ENCODE results near the gene TWSG1.
A peak's percentile ranks its signal among the peaks of the same experiment; 100 is the strongest.

TWSG1 gene

DNA sequence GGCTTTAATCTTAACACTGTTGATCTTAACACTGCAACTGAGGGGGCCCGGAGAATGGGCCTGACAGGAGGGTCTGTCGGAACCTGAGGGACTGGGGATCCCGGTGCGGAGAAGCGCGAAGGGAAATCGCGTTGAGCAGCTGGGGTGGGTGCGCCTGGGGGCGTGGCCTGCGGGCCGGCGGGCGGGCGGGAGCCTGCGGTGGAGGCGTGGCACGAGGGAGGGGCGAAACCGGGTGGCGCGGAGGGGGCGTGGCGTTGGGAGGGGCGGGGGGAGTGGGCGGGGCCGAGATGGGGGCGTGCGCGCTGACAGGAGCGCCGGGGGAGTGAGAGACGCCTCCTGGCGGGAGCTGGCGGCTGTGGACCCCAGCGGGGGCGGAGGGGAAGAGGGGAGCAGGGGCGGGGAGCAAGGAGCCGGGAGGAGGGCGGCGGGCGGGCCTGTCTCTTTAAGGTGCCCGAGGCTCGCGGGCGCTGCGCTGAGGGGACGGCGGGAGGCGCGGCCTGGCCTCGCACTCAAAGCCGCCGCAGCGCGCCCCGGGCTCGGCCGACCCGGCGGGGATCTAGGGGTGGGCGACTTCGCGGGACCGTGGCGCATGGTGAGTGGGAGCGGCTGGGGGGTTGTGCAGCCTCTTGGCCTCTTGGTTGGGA, at the start of gene TWSG1:
Gene TWSG1, plus strand, starts transcription at position 445 of the 644 bp plus-strand sequence. CDS start 2,457 bp downstream, outside the sequence.
- TF ChIP-seq CEBPB (IDR thresholded peaks at IDR 0.05) (no peak), TEAD4 (IDR thresholded peaks at IDR 0.05) (no peak), FOXM1 (IDR thresholded peaks at IDR 0.05; ENCODE audit: borderline replicate concordance, low read depth) (no peak), CREB1 (IDR thresholded peaks at IDR 0.05; ENCODE audit: low read depth) (no peak), TAF1 (IDR thresholded peaks at IDR 0.05; ENCODE audit: low read depth) (peak; percentile 49), EP300 (IDR thresholded peaks at IDR 0.05; ENCODE audit: borderline replicate concordance) (no peak), ZBTB7A (IDR thresholded peaks at IDR 0.05; ENCODE audit: low read depth) (0 out of 2 replicates have a peak, but pooled peaks have one; percentile 64), RAD21 (IDR thresholded peaks at IDR 0.05; ENCODE audit: low read depth) (peak; percentile 1; the same call in 1 of the 2 replicates), EGR1 (IDR thresholded peaks at IDR 0.05) (peak; percentile 79), TCF12 (IDR thresholded peaks at IDR 0.05; ENCODE audit: low read depth) (no peak; the same call in 1 of the 2 replicates)
- TF ChIP-seq, protein P1, sequence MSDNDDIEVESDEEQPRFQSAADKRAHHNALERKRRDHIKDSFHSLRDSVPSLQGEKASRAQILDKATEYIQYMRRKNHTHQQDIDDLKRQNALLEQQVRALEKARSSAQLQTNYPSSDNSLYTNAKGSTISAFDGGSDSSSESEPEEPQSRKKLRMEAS (IDR thresholded peaks at IDR 0.05) = no peak
- TF ChIP-seq, protein P2, sequence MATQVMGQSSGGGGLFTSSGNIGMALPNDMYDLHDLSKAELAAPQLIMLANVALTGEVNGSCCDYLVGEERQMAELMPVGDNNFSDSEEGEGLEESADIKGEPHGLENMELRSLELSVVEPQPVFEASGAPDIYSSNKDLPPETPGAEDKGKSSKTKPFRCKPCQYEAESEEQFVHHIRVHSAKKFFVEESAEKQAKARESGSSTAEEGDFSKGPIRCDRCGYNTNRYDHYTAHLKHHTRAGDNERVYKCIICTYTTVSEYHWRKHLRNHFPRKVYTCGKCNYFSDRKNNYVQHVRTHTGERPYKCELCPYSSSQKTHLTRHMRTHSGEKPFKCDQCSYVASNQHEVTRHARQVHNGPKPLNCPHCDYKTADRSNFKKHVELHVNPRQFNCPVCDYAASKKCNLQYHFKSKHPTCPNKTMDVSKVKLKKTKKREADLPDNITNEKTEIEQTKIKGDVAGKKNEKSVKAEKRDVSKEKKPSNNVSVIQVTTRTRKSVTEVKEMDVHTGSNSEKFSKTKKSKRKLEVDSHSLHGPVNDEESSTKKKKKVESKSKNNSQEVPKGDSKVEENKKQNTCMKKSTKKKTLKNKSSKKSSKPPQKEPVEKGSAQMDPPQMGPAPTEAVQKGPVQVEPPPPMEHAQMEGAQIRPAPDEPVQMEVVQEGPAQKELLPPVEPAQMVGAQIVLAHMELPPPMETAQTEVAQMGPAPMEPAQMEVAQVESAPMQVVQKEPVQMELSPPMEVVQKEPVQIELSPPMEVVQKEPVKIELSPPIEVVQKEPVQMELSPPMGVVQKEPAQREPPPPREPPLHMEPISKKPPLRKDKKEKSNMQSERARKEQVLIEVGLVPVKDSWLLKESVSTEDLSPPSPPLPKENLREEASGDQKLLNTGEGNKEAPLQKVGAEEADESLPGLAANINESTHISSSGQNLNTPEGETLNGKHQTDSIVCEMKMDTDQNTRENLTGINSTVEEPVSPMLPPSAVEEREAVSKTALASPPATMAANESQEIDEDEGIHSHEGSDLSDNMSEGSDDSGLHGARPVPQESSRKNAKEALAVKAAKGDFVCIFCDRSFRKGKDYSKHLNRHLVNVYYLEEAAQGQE (IDR thresholded peaks at IDR 0.05; ENCODE audit: low read depth) = no peak
- TF ChIP-seq, protein P3, sequence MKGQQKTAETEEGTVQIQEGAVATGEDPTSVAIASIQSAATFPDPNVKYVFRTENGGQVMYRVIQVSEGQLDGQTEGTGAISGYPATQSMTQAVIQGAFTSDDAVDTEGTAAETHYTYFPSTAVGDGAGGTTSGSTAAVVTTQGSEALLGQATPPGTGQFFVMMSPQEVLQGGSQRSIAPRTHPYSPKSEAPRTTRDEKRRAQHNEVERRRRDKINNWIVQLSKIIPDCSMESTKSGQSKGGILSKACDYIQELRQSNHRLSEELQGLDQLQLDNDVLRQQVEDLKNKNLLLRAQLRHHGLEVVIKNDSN (IDR thresholded peaks at IDR 0.05) = no peak

DNA sequence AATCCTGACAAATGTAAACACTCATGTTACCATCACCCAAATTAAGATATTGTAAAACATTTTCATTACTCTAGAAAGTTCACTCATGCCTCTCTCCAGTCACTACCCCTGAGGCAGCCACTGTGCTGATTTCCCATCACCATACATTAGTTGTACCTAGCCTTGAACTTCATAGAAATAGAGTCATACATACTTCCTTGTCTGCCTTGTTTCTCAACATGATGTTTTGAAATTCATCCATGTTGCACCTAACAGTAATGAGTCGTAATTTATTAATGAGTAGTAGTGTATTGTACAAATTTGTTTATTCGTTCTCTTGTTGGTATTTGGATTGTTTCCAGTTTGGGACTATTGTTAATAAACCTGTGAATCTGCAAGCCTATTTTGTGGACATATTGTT, 49.0 kb upstream of the TWSG1 start:
- no peak for TF ChIP-seq FOXM1 (IDR thresholded peaks at IDR 0.05; ENCODE audit: borderline replicate concordance, low read depth)
- TF ChIP-seq, protein P3 (IDR thresholded peaks at IDR 0.05) = no peak
- no peak for TF ChIP-seq TCF12 (IDR thresholded peaks at IDR 0.05; ENCODE audit: low read depth)
- TF ChIP-seq NFIC (IDR thresholded peaks at IDR 0.05) = no peak
- TF ChIP-seq, protein P2 (IDR thresholded peaks at IDR 0.05; ENCODE audit: low read depth) = no peak
- TF ChIP-seq, protein P1 (IDR thresholded peaks at IDR 0.05) = no peak
- no peak for TF ChIP-seq TAF1 (IDR thresholded peaks at IDR 0.05; ENCODE audit: low read depth)
- TF ChIP-seq TEAD4 (IDR thresholded peaks at IDR 0.05) = no peak
- TF ChIP-seq EGR1 (IDR thresholded peaks at IDR 0.05) = no peak
- TF ChIP-seq CREB1 (IDR thresholded peaks at IDR 0.05; ENCODE audit: low read depth) = no peak

DNA sequence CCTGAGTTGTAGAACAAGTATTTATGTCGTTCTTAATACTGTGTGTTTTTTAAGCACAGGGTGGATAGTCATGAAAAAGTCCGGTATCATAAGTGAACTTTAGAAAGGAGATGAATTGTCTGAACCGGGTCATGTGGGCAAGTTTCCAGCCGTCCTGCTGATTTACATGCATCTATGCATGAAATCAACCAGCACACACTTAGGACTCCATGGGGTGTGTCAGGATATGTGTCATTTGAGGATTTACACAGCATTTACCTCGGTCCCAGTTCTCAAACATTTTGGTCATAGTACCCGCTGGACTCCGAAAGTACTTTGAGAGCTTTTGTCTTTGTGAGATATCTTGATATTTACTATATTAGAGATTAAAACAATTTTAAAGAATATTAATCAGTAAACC, 47.5 kb upstream of the TWSG1 start:
- TF ChIP-seq YY1 (IDR thresholded peaks at IDR 0.05; ENCODE audit: low read depth) (no peak), NFIC (IDR thresholded peaks at IDR 0.05) (peak; percentile 38)

GRCh38 chr18:9289698-9290097, 44.9 kb upstream of the TWSG1 start:
- TF ChIP-seq YY1 (IDR thresholded peaks at IDR 0.05; ENCODE audit: low read depth) (no peak), EP300 (IDR thresholded peaks at IDR 0.05; ENCODE audit: borderline replicate concordance) (no peak), FOXM1 (IDR thresholded peaks at IDR 0.05; ENCODE audit: borderline replicate concordance, low read depth) (no peak), EGR1 (IDR thresholded peaks at IDR 0.05) (no peak)

GRCh38 chr18:9290156-9290555, 44.4 kb upstream of the TWSG1 start:
- TF ChIP-seq TCF12 (IDR thresholded peaks at IDR 0.05; ENCODE audit: low read depth) (no peak), FOXM1 (IDR thresholded peaks at IDR 0.05; ENCODE audit: borderline replicate concordance, low read depth) (no peak), EP300 (IDR thresholded peaks at IDR 0.05; ENCODE audit: borderline replicate concordance) (no peak), TAF1 (IDR thresholded peaks at IDR 0.05; ENCODE audit: low read depth) (no peak), TEAD4 (IDR thresholded peaks at IDR 0.05) (no peak), NFIC (IDR thresholded peaks at IDR 0.05) (no peak), CREB1 (IDR thresholded peaks at IDR 0.05; ENCODE audit: low read depth) (no peak), RAD21 (IDR thresholded peaks at IDR 0.05; ENCODE audit: low read depth) (no peak), EGR1 (IDR thresholded peaks at IDR 0.05) (no peak), ZBTB7A (IDR thresholded peaks at IDR 0.05; ENCODE audit: low read depth) (no peak), CEBPB (IDR thresholded peaks at IDR 0.05) (no peak), YY1 (IDR thresholded peaks at IDR 0.05; ENCODE audit: low read depth) (no peak)
- TF ChIP-seq, protein P2 (IDR thresholded peaks at IDR 0.05; ENCODE audit: low read depth) = no peak
- TF ChIP-seq, protein P1 (IDR thresholded peaks at IDR 0.05) = no peak
- TF ChIP-seq, protein P3 (IDR thresholded peaks at IDR 0.05) = no peak

All from Ishikawa (cell line).